H9 (cell line): ENCODE results near the gene CXCL8. TPM values are rescaled to one million over a fixed set of nuclear protein-coding genes. Genes with fewer than 3 reads are reported as not detected.
A peak's percentile ranks its signal among the peaks of the same experiment; 100 is the strongest.
"Not testable (repeated sequence)": the region's sequence is repeated elsewhere in the genome, so short reads cannot be mapped to it uniquely, and the experiment has no call there.

Source experiments
- DNase-seq: peaks from one replicate; pipeline ENCODE4 v3.0.0-alpha.2; 2017
- H2AFZ ChIP-seq: one replicate; pipeline ENCODE4 v1.6.1; 2013; ENCODE audit warnings: mild to moderate bottlenecking, low read length, control low read depth, moderate library complexity
- H2AK5ac ChIP-seq: 2 replicates; pipeline ENCODE4 v1.6.1; 2013; ENCODE audit warnings: low read length, control low read depth, mixed read lengths; ENCODE audit not compliant: insufficient read length
- H2BK120ac ChIP-seq: one replicate; pipeline ENCODE4 v1.6.1; 2013; ENCODE audit warnings: low read depth, mild to moderate bottlenecking, low read length, control low read depth, inconsistent platforms; ENCODE audit not compliant: poor library complexity, severe bottlenecking
- H2BK12ac ChIP-seq: 2 replicates; pipeline ENCODE4 v1.6.1; 2013; ENCODE audit warnings: low read length, control low read depth, mixed read lengths, low read depth; ENCODE audit not compliant: insufficient read length
- H2BK15ac ChIP-seq: 2 replicates; pipeline ENCODE4 v1.6.1; 2013; ENCODE audit warnings: low read depth, low read length, control low read depth
- H2BK20ac ChIP-seq: one replicate; pipeline ENCODE4 v1.6.1; 2013; ENCODE audit warnings: low read depth, mild to moderate bottlenecking, low read length, control low read depth, inconsistent platforms; ENCODE audit not compliant: poor library complexity, severe bottlenecking
- H2BK5ac ChIP-seq: 2 replicates; pipeline ENCODE4 v1.6.1; 2013; ENCODE audit warnings: low read length, control low read depth, mixed read lengths; ENCODE audit not compliant: insufficient read length
- H3K14ac ChIP-seq: 2 replicates; pipeline ENCODE4 v1.6.1; 2013; ENCODE audit warnings: low read length, control low read depth; ENCODE audit not compliant: insufficient read depth
- H3K18ac ChIP-seq: 2 replicates; pipeline ENCODE4 v1.6.1; 2013; ENCODE audit warnings: low read depth, mild to moderate bottlenecking, mixed read lengths, low read length, control low read depth; ENCODE audit not compliant: insufficient read length
- H3K23ac ChIP-seq: 2 replicates; pipeline ENCODE4 v1.6.1; 2013; ENCODE audit warnings: low read length, control low read depth, mixed read lengths, low read depth; ENCODE audit not compliant: insufficient read length
- H3K23me2 ChIP-seq: 2 replicates; pipeline ENCODE4 v1.6.1; 2013; ENCODE audit warnings: low read depth, mild to moderate bottlenecking, mixed read lengths, low read length, control low read depth; ENCODE audit not compliant: insufficient read length, poor library complexity, severe bottlenecking
- H3K27ac ChIP-seq: 2 replicates; pipeline ENCODE4 v1.5.1; 2013; ENCODE audit warnings: low read length, control low read depth, mixed read lengths, low read depth; ENCODE audit not compliant: insufficient read length
- H3K27me3 ChIP-seq: 2 replicates; pipeline ENCODE4 v1.6.1; 2013; ENCODE audit warnings: low read length, control low read depth, inconsistent platforms; ENCODE audit not compliant: insufficient read depth
- H3K4ac ChIP-seq: 2 replicates; pipeline ENCODE4 v1.6.1; 2013; ENCODE audit warnings: low read depth, mild to moderate bottlenecking, control low read depth, inconsistent platforms, low read length, moderate library complexity
- H3K4me1 ChIP-seq: 2 replicates; pipeline ENCODE4 v1.6.1; 2013; ENCODE audit warnings: low read length, control low read depth, inconsistent platforms; ENCODE audit not compliant: insufficient read depth
- H3K4me2 ChIP-seq: 2 replicates; pipeline ENCODE4 v1.6.1; 2013; ENCODE audit warnings: low read length, control low read depth, mixed read lengths; ENCODE audit not compliant: insufficient read length, insufficient read depth
- H3K56ac ChIP-seq: 2 replicates; pipeline ENCODE4 v1.6.1; 2013; ENCODE audit warnings: low read depth, mild to moderate bottlenecking, mixed read lengths, low read length, control low read depth; ENCODE audit not compliant: insufficient read length
- H3K79me1 ChIP-seq: 2 replicates; pipeline ENCODE4 v1.6.1; 2013; ENCODE audit warnings: low read depth, mild to moderate bottlenecking, moderate library complexity, low read length, control low read depth, inconsistent platforms; ENCODE audit not compliant: insufficient read depth, poor library complexity, severe bottlenecking
- H3K79me2 ChIP-seq: 2 replicates; pipeline ENCODE4 v1.6.1; 2013; ENCODE audit warnings: low read length, control low read depth, inconsistent platforms; ENCODE audit not compliant: insufficient read depth
- H3K9ac ChIP-seq: 2 replicates; pipeline ENCODE4 v1.6.1; 2013; ENCODE audit warnings: low read length, control low read depth, mixed read lengths; ENCODE audit not compliant: insufficient read length; ENCODE audit errors: extremely low read depth
- H3K9me3 ChIP-seq: one replicate; pipeline ENCODE4 v1.6.1; 2013; ENCODE audit warnings: low read depth, low read length, inconsistent platforms; ENCODE audit not compliant: control insufficient read depth
- H3T11ph ChIP-seq: one replicate; pipeline ENCODE4 v1.6.1; 2013; ENCODE audit warnings: mild to moderate bottlenecking, low read length, control low read depth, inconsistent platforms
- H4K20me1 ChIP-seq: one replicate; pipeline ENCODE4 v1.6.1; 2013; ENCODE audit not compliant: control insufficient read depth, insufficient read length, insufficient read depth
- H4K5ac ChIP-seq: 2 replicates; pipeline ENCODE4 v1.6.1; 2013; ENCODE audit warnings: low read depth, mild to moderate bottlenecking, mixed read lengths, low read length, control low read depth; ENCODE audit not compliant: insufficient read length
- H4K8ac ChIP-seq: replicated peaks from 2 replicates; pipeline ENCODE4 v1.6.1; 2013; ENCODE audit warnings: low read length, control low read depth, mixed read lengths, low read depth; ENCODE audit not compliant: insufficient read length
- H4K91ac ChIP-seq: 2 replicates; pipeline ENCODE4 v1.6.1; 2013; ENCODE audit warnings: low read depth, mild to moderate bottlenecking, moderate library complexity, mixed read lengths, low read length, control low read depth; ENCODE audit not compliant: insufficient read length
- H3K27ac Mint-ChIP-seq, 3 experiments: 2 replicates in 2 of 3; 3 replicates in 1 of 3; pipeline ENCODE4 v1.8.0; 2020 to 2021; ENCODE audit warnings: mixed read lengths in 3 of 3, mild to moderate bottlenecking in 1 of 3, moderate library complexity in 1 of 3
- H3K27me3 Mint-ChIP-seq: 2 replicates; pipeline ENCODE4 v1.8.0; 2021; ENCODE audit warnings: low read depth, mild to moderate bottlenecking, moderate library complexity, mixed read lengths
- H3K36me3 Mint-ChIP-seq, 3 experiments: 2 replicates in 2 of 3; 3 replicates in 1 of 3; pipeline ENCODE4 v1.8.0; 2020 to 2021; ENCODE audit warnings: low read depth in 3 of 3, mixed read lengths in 3 of 3; ENCODE audit not compliant: insufficient read depth in 1 of 3
- H3K4me1 Mint-ChIP-seq, 2 experiments: 2 replicates each; pipeline ENCODE4 v1.8.0; 2020; ENCODE audit warnings: mixed read lengths in 2 of 2
- H3K4me3 Mint-ChIP-seq, 2 experiments: 2 replicates in 1 of 2; 3 replicates in 1 of 2; pipeline ENCODE4 v1.8.0; 2020 to 2021; ENCODE audit warnings: mild to moderate bottlenecking in 2 of 2, mixed read lengths in 2 of 2, moderate library complexity in 1 of 2
- H3K9me3 Mint-ChIP-seq, 2 experiments: 2 replicates in 1 of 2; 3 replicates in 1 of 2; pipeline ENCODE4 v1.8.0; 2020; ENCODE audit warnings: mild to moderate bottlenecking in 2 of 2, mixed read lengths in 2 of 2, moderate library complexity in 1 of 2
- WGBS: extraction: QIAGEN DNeasy Blood & Tissue Kit; methylation state at CpG from one replicate; pipeline ENCODE4 v1.1.7; 2013; ENCODE audit warnings: missing lambda C conversion rate, low lambda C conversion rate, mixed read lengths; ENCODE audit not compliant: insufficient read length; ENCODE audit errors: extremely low coverage; 5-methylcytosine and 5-hydroxymethylcytosine counted together
- long read RNA-seq: library from polyadenylated mRNA; unstranded; transcript quantifications from one replicate; pipeline ENCODE4 v2.0.0, GENCODE V29; 2020
- total RNA-seq: library from RNA; stranded (reverse); gene quantifications from 2 replicates; pipeline ENCODE4 v1.2.1, GENCODE V29; 2021
- TF ChIP-seq, protein P1 (sequence below): fragments of 200-600 bp; sonication (generic); conservative IDR thresholded peaks from 3 replicates; pipeline ENCODE4 v1.8.0; 2021; ENCODE audit warnings: antibody characterized with exemption, mild to moderate bottlenecking

CXCL8 gene
- total RNA-seq = not detected in 2 replicates
- long read RNA-seq = 0 reads

DNA sequence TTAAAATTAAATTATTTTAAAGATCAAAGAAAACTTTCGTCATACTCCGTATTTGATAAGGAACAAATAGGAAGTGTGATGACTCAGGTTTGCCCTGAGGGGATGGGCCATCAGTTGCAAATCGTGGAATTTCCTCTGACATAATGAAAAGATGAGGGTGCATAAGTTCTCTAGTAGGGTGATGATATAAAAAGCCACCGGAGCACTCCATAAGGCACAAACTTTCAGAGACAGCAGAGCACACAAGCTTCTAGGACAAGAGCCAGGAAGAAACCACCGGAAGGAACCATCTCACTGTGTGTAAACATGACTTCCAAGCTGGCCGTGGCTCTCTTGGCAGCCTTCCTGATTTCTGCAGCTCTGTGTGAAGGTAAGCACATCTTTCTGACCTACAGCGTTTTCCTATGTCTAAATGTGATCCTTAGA, at the start of gene CXCL8:
Gene CXCL8 (plus strand): TSS at position 217 of the 426 bp plus-strand sequence. CDS start 90 bp downstream, at position 307.
- Mint-ChIP-seq H3K4me1 (no peaks in the 10 kb centered on the region), H3K27me3 (no peaks in the 10 kb centered on the region), H3K4me3 (no peak within 1 kb of the TSS), H3K27ac (no peak within 1 kb of the TSS; a peak in 1 of 7 replicates), H3K36me3 (peaks cover 0 to 5% (median 1%) of the 10 kb centered on the region in 3 experiments; a peak in 2 of 7 replicates), H3K9me3 (peaks cover 2 to 3% of the 10 kb centered on the region in 2 experiments; a peak in 2 of 5 replicates)
- Histone ChIP-seq H3K79me2 (no peaks in the 10 kb centered on the region), H3K27me3 (no peaks in the 10 kb centered on the region), H2BK120ac (no peak within 1 kb of the TSS), H3K18ac (no peak within 1 kb of the TSS), H4K20me1 (no peaks in the 10 kb centered on the region), H3K4me2 (no peak within 1 kb of the TSS), H2BK20ac (no peak within 1 kb of the TSS), H3K4me1 (no peaks in the 10 kb centered on the region; the same call in 1 of the 2 replicates), H3K9ac (no peak within 1 kb of the TSS), H3K27ac (no peak within 1 kb of the TSS), H4K8ac (no peak within 1 kb of the TSS), H3K9me3 (no peaks in the 10 kb centered on the region), H2AFZ (no peak within 1 kb of the TSS), H2BK15ac (no peak within 1 kb of the TSS), H3K79me1 (no peaks in the 10 kb centered on the region), H3K23ac (no peak within 1 kb of the TSS), H2AK5ac (no peak within 1 kb of the TSS), H3T11ph (no peak within 1 kb of the TSS), H3K14ac (peak within 1 kb of the TSS; percentile 75; the same call in 1 of the 2 replicates), H4K91ac (no peak within 1 kb of the TSS), H2BK5ac (no peak within 1 kb of the TSS), H3K4ac (no peak within 1 kb of the TSS), H4K5ac (no peak within 1 kb of the TSS), H3K23me2 (no peaks in the 10 kb centered on the region), H3K56ac (no peak within 1 kb of the TSS), H2BK12ac (no peak within 1 kb of the TSS)
- no CpG with 5 or more reads among the region's 7 CpGs for WGBS
- DNase-seq = no peak
- TF ChIP-seq, protein P1, sequence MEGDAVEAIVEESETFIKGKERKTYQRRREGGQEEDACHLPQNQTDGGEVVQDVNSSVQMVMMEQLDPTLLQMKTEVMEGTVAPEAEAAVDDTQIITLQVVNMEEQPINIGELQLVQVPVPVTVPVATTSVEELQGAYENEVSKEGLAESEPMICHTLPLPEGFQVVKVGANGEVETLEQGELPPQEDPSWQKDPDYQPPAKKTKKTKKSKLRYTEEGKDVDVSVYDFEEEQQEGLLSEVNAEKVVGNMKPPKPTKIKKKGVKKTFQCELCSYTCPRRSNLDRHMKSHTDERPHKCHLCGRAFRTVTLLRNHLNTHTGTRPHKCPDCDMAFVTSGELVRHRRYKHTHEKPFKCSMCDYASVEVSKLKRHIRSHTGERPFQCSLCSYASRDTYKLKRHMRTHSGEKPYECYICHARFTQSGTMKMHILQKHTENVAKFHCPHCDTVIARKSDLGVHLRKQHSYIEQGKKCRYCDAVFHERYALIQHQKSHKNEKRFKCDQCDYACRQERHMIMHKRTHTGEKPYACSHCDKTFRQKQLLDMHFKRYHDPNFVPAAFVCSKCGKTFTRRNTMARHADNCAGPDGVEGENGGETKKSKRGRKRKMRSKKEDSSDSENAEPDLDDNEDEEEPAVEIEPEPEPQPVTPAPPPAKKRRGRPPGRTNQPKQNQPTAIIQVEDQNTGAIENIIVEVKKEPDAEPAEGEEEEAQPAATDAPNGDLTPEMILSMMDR = no peak

DNA sequence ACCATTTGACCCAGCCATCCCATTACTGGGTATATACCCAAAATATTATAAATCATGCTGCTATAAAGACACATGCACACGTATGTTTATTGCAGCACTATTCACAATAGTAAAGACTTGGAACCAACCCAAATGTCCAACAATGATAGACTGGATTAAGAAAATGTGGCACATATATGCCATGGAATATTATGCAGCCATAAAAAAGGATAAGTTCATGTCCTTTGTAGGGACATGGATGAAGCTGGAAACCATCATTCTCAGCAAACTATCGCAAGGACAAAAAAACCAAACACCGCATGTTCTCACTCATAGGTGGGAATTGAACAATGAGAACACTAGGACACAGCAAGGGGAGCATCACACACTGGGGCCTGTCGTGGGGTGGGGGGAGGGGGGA, 49.2 kb upstream of the CXCL8 start:
- H4K20me1 ChIP-seq, H3K18ac ChIP-seq, H2AK5ac ChIP-seq, H2BK120ac ChIP-seq, H3K9me3 Mint-ChIP-seq, H2BK15ac ChIP-seq, DNase-seq, H2BK20ac ChIP-seq, H3K14ac ChIP-seq, H2AFZ ChIP-seq, H3K23me2 ChIP-seq, H2BK12ac ChIP-seq, H3K9me3 ChIP-seq, H3K9ac ChIP-seq, H3K27me3 ChIP-seq, H3K79me2 ChIP-seq, H2BK5ac ChIP-seq, H4K8ac ChIP-seq, H3K4me2 ChIP-seq, H4K91ac ChIP-seq, H3K4ac ChIP-seq, H3K56ac ChIP-seq, H3K27ac ChIP-seq, H3K4me3 Mint-ChIP-seq, H3K36me3 Mint-ChIP-seq, H3K23ac ChIP-seq, H4K5ac ChIP-seq, H3T11ph ChIP-seq, H3K4me1 Mint-ChIP-seq, H3K79me1 ChIP-seq, H3K4me1 ChIP-seq, H3K27me3 Mint-ChIP-seq, H3K27ac Mint-ChIP-seq: not testable (repeated sequence)
- whole genome bisulfite sequencing = no CpG with 5 or more reads among the region's 4 CpGs
